IMR-90 (cell line): Measurements from ENCODE around the gene PELO. TPM values are rescaled to one million over a fixed set of nuclear protein-coding genes. Genes with fewer than 3 reads are reported as not detected.

Source experiments
- BHLHE40 ChIP-seq: fragments of 150-350 bp; IDR thresholded peaks from 2 replicates; pipeline ENCODE4 v1.6.1; 2016; ENCODE audit warnings: mild to moderate bottlenecking, low read depth, low read length
- CEBPB ChIP-seq: IDR thresholded peaks from 2 replicates; pipeline ENCODE4 v1.6.1; 2012; ENCODE audit warnings: low read depth, low read length, improper control_type of control experiment
- FOS ChIP-seq: fragments of 150-350 bp; IDR thresholded peaks from 2 replicates; pipeline ENCODE4 v1.6.1; 2016; ENCODE audit warnings: low read depth, low read length
- MAFK ChIP-seq: IDR thresholded peaks from 2 replicates; pipeline ENCODE4 v1.6.1; 2012; ENCODE audit warnings: low read depth, low read length, improper control_type of control experiment
- MXI1 ChIP-seq: IDR thresholded peaks from 2 replicates; pipeline ENCODE4 v1.6.1; 2012; ENCODE audit warnings: low read depth, mild to moderate bottlenecking, low read length, moderate library complexity, borderline replicate concordance
- RAD21 ChIP-seq: IDR thresholded peaks from 2 replicates; pipeline ENCODE4 v1.6.1; 2012; ENCODE audit warnings: low read length, improper control_type of control experiment
- RCOR1 ChIP-seq: IDR thresholded peaks from 2 replicates; pipeline ENCODE4 v1.6.1; 2012; ENCODE audit warnings: mild to moderate bottlenecking, low read length, improper control_type of control experiment; ENCODE audit not compliant: insufficient replicate concordance
- polyA plus RNA-seq, 3 experiments: library from polyadenylated mRNA; depleted of rRNA; stranded (reverse); fragments of >200 nt; gene quantifications; 2 replicates each; pipeline ENCODE4 v1.2.3, GENCODE V29; 2012; ENCODE audit warnings: low replicate concordance in 1 of 3
- total RNA-seq: library from RNA; depleted of rRNA; stranded (reverse); fragments of >200 nt; gene quantifications from 2 replicates; pipeline ENCODE4 v1.2.3, GENCODE V29; 2012

The PELO gene
- total and polyA plus RNA-seq, 2 of the 4 experiments (the other 2 are of a cell fraction): 42.4 to 48.9 TPM

DNA sequence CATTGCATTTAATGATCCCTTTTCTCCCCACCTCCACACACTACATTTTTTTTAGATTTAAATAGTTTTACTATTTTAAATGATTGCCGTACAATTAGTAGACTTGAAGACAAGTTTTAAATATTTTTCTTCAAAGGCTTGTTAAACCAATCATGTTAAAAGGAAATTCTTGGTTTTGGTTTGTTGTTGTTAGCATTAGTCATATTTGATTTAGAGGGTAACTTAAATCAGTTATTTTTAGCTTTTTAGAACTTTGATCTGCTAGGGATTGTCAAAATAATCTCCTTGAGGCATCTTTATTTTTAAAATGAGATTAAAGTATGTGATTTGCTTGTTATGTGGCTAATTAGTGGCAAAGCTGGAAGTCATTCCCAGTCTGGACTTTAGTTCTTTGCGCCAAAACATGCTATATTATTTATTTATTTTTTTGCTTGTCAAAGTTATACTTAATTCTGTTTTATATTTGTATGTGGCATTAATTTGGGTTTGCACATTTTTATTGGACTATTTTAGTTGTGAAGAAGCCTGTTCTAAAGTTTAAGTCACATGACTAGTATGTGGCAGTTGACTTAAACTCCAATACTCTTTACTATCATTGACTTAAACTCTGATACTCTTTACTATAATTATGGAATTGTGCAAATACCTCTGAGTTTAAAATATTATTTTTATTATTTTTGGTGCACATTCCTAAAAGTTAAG lies 14.7 kb downstream of the PELO start (continued):
- TF ChIP-seq RAD21 (no peak), CEBPB (no peak), FOS (no peak), BHLHE40 (no peak), MXI1 (no peak), MAFK (no peak), RCOR1 (no peak)
